GM18861 (cell line): ENCODE measurements around the gene MAML2.

Source experiments
- ATAC-seq: cut with Tn5 transposase; IDR thresholded peaks from one replicate; pipeline ENCODE4 v1.9.1; 2021; ENCODE audit not compliant: unreplicated experiment

Gene MAML2

DNA sequence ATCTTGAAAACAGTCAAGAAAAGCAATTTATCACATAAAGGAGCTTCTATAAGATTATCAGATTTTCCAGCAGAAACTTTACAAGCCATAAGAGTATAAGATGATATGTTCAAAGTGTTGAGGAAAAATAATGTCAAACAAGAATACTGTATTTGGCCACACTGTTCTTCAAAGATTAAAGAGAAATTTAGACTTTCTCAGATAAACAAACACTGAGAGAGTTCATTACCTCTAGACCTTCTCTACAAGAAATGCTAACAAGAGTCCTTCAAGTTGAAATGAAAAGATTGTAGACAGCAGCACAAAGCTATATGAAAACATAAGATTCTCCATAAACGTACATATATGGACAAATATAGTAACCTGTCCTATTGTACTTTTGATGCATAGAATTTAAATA lies 411.1 kb downstream of the MAML2 start:
- ATAC-seq: no peak

DNA sequence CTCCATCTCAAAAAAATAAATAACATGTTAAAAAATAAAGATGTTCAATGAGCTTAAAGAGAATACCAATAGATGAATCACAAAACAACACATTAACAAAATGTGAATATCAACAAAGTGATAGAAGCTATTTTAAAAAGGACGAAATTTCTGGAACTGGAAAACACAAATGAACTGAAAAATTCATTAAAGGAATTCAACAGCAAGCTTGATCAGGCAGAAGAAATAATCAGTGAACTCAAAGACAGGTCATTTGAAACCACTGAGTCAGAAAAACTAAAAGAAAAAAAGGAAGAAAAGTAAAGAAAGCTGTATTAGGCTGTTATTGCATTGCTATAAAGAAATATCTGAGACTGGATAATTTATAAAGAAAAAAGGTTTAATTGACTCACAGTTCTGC lies 412.0 kb downstream of the MAML2 start:
- ATAC-seq: no peak

DNA sequence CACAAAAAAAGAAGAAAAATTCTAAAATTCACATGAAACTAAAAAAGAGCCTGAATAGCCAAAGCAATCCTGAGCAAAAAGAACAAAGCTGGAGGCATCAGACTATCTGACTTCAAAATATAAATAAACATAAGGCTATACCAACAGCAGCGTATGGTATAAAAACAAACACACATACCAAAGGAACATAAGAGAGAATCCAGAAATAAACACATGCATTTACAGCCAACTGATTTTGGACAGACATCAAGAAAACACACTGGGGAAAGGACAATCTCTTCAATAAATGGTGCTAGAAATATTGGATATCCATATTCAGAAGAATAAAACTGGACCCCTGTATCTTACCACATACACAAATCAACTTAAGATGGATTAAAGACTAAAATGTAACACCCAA lies 416.3 kb downstream of the MAML2 start:
- ATAC-seq: no peak
